Measurements from ENCODE around the gene SLC25A36. TPM values are rescaled to one million over a fixed set of nuclear protein-coding genes. Genes with fewer than 3 reads are reported as not detected.

Gene SLC25A36
- total RNA-seq, 1 donor from 2014 or later = 67.7 TPM

- no peaks in the 10 kb centered on the region for H3K36me3 ChIP-seq
- no peaks in the 10 kb centered on the region for H3K9me3 ChIP-seq (replicated peaks)
- H3K4me3 ChIP-seq = no peak overlapping the region
- DNase-seq = peak; percentile 61
- H3K27me3 ChIP-seq (ENCODE audit: low read depth) = no peaks in the 10 kb centered on the region
- TF ChIP-seq, protein P1, sequence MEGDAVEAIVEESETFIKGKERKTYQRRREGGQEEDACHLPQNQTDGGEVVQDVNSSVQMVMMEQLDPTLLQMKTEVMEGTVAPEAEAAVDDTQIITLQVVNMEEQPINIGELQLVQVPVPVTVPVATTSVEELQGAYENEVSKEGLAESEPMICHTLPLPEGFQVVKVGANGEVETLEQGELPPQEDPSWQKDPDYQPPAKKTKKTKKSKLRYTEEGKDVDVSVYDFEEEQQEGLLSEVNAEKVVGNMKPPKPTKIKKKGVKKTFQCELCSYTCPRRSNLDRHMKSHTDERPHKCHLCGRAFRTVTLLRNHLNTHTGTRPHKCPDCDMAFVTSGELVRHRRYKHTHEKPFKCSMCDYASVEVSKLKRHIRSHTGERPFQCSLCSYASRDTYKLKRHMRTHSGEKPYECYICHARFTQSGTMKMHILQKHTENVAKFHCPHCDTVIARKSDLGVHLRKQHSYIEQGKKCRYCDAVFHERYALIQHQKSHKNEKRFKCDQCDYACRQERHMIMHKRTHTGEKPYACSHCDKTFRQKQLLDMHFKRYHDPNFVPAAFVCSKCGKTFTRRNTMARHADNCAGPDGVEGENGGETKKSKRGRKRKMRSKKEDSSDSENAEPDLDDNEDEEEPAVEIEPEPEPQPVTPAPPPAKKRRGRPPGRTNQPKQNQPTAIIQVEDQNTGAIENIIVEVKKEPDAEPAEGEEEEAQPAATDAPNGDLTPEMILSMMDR (IDR thresholded peaks at IDR 0.05; ENCODE audit: borderline replicate concordance) = peak; percentile 82
- H3K27ac ChIP-seq (replicated peaks) = no peak overlapping the region
- H3K4me1 ChIP-seq = no peaks in the 10 kb centered on the region
- intact Hi-C loops (cut with micrococcal nuclease) = no loop called here
These were observed 58.5 kb downstream of the SLC25A36 start for GRCh38 chr3:141000027-141000663.

DNA sequence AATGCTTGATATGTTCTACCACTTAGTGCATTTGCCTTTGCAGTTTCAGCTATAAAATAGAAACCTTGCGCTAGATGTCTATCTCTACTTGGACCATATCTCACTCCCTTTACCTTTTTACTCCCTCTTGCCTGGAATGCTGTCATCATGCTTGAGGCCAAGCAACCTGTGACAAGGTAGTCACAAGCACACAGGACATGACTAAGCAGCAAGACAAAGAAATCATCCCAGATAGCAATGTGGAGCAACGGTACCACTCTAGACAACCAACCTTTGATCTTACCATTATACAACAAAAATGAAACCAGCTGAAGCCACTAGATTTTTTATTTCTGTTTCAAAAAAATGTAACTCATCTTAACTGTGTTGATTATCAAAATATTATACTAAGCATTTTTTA, 59.0 kb downstream of the SLC25A36 start:
- TF ChIP-seq, protein P1 (IDR thresholded peaks at IDR 0.05; ENCODE audit: borderline replicate concordance) = no peak
- Histone ChIP-seq H3K4me1 (no peaks in the 10 kb centered on the region), H3K27ac (replicated peaks) (no peak overlapping the region), H3K4me3 (no peak overlapping the region), H3K36me3 (no peaks in the 10 kb centered on the region), H3K27me3 (ENCODE audit: low read depth) (no peaks in the 10 kb centered on the region), H3K9me3 (replicated peaks) (no peaks in the 10 kb centered on the region)
- no peak for DNase-seq
- intact Hi-C loops (cut with micrococcal nuclease) = no loop called here

- Histone ChIP-seq H3K4me1 (no peaks in the 10 kb centered on the region), H3K27me3 (ENCODE audit: low read depth) (peaks cover 21% of the 10 kb centered on the region), H3K27ac (replicated peaks) (no peak overlapping the region), H3K36me3 (no peaks in the 10 kb centered on the region), H3K4me3 (no peak overlapping the region), H3K9me3 (replicated peaks) (no peaks in the 10 kb centered on the region)
- TF ChIP-seq, protein P1 (IDR thresholded peaks at IDR 0.05; ENCODE audit: borderline replicate concordance) = no peak
- no peak for DNase-seq
- intact Hi-C loops (cut with micrococcal nuclease) = no loop called here
These were observed 64.7 kb downstream of the SLC25A36 start for GRCh38 chr3:141006344-141006743.

GRCh38 chr3:141009496-141009895, 67.9 kb downstream of the SLC25A36 start:
- H3K36me3 ChIP-seq = no peaks in the 10 kb centered on the region
- DNase-seq = no peak
- intact Hi-C loops (cut with micrococcal nuclease) = no loop called here
- no peak overlapping the region for H3K27ac ChIP-seq (replicated peaks)
- peaks cover 21% of the 10 kb centered on the region for H3K27me3 ChIP-seq (ENCODE audit: low read depth)
- H3K9me3 ChIP-seq (replicated peaks) = no peaks in the 10 kb centered on the region
- H3K4me1 ChIP-seq = peaks cover 11% of the 10 kb centered on the region
- TF ChIP-seq, protein P1 (IDR thresholded peaks at IDR 0.05; ENCODE audit: borderline replicate concordance) = no peak
- no peak overlapping the region for H3K4me3 ChIP-seq

DNA sequence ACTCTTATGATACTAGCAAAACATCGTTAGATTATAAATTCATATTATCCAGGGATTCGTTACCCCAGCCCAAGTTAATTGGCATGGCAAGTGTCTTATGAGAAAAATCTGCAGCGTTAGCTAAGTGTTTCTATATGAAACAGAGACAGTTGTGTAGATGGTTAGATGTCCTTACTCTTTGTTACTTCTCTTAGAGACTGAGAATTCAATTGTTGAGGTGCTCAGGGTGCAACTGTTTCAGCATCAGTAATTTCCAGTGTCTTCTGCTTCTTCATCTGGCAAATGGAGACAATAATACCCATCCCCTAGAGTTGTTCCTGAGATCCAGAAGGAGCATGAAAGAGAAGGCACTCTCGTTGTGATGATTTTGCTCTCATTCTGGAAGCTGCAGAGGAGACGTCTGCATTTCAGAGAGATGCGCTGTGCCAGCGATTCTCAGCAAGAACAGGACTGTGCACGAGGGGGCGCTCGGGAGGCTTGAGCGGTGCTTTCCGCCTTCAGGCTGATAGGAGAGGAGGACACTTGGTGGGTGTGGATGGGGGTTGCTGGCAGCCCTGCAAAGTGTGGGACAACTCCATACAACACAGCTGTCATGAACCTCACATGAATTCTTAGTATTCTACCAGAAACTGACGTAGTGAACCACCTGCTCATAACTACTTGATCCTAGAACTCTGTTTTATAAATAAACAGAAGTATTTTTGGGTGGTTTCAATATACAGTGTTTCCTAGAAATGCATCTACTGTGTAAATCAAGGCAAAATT, 69.8 kb downstream of the SLC25A36 start:
- Histone ChIP-seq H3K4me3 (no peak overlapping the region), H3K4me1 (peaks cover 11% of the 10 kb centered on the region), H3K36me3 (no peaks in the 10 kb centered on the region), H3K27ac (replicated peaks) (no peak overlapping the region), H3K27me3 (ENCODE audit: low read depth) (peaks cover 21% of the 10 kb centered on the region), H3K9me3 (replicated peaks) (no peaks in the 10 kb centered on the region)
- TF ChIP-seq, protein P1 (IDR thresholded peaks at IDR 0.05; ENCODE audit: borderline replicate concordance) = peak; percentile 85
- intact Hi-C loops (cut with micrococcal nuclease) = loop anchor here (5.0 kb wide), 2 partner anchors 96 to 181 kb away; no protein-coding TSS in a partner anchor
- peak; percentile 82 for DNase-seq
